Measurements from ENCODE around the gene CAMSAP2.

- TF ChIP-seq CTCF (conservative IDR thresholded peaks at IDR 0.05; ENCODE audit: low read depth, low read length) (no peak), EZH2 (IDR thresholded peaks at IDR 0.05; ENCODE audit: low read length, unreplicated experiment) (no peak), EZH2phosphoT487 (IDR thresholded peaks at IDR 0.05; ENCODE audit: borderline replicate concordance, low read length) (no peak)
These were observed 56.5 kb downstream of the CAMSAP2 start for GRCh38 chr1:200795156-200795555.
